ENCODE results near the gene EVPL.

Gene EVPL

DNA sequence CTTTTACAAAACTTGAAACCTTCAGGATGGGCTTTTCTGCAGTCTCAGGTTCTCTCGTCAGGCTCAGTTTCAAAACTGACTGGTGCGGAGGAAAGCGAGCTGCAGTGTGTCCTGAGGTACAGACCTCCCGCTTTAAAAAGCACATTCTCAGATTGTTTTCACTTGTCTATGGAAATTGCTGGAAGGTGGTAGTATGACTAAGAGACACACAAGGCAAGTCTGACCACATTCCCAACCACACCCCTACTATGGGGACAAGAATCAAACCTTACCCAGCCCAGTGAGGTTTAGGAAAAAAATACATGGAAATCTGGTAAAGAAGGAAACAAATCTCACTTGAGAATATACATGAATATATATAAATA is 27.0 kb upstream of the EVPL start:
- H3K9ac ChIP-seq (ENCODE audit: low read depth, low read length, poor library complexity, severe bottlenecking): no peak overlapping the region
- no peak overlapping the region for H3K4me2 ChIP-seq (ENCODE audit: low read depth, low read length, poor library complexity, severe bottlenecking)
- H3K9me3 ChIP-seq (ENCODE audit: insufficient read depth, low read depth, low read length): no peaks in the 10 kb centered on the region
- H4K20me1 ChIP-seq (ENCODE audit: insufficient read depth, low read length, poor library complexity, severe bottlenecking): no peaks in the 10 kb centered on the region
- H3K9me2 ChIP-seq (replicated peaks; ENCODE audit: low read depth, low read length): no peaks in the 10 kb centered on the region
- TF ChIP-seq, protein P1, sequence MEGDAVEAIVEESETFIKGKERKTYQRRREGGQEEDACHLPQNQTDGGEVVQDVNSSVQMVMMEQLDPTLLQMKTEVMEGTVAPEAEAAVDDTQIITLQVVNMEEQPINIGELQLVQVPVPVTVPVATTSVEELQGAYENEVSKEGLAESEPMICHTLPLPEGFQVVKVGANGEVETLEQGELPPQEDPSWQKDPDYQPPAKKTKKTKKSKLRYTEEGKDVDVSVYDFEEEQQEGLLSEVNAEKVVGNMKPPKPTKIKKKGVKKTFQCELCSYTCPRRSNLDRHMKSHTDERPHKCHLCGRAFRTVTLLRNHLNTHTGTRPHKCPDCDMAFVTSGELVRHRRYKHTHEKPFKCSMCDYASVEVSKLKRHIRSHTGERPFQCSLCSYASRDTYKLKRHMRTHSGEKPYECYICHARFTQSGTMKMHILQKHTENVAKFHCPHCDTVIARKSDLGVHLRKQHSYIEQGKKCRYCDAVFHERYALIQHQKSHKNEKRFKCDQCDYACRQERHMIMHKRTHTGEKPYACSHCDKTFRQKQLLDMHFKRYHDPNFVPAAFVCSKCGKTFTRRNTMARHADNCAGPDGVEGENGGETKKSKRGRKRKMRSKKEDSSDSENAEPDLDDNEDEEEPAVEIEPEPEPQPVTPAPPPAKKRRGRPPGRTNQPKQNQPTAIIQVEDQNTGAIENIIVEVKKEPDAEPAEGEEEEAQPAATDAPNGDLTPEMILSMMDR (conservative IDR thresholded peaks at IDR 0.05; ENCODE audit: low read length): no peak
- H3F3A ChIP-seq (ENCODE audit: low read depth): no peaks in the 10 kb centered on the region
- 0 out of 2 replicates have a peak, but pooled peaks cover 6% of the 10 kb centered on the region for H3K79me2 ChIP-seq (ENCODE audit: insufficient read depth, low read length)
- peaks cover 54% of the 10 kb centered on the region for H3K36me3 ChIP-seq (ENCODE audit: insufficient read depth, low read length)
- H3K4me3 ChIP-seq (ENCODE audit: low read length, poor library complexity, severe bottlenecking): no peak overlapping the region
- H3K27me3 ChIP-seq (ENCODE audit: insufficient read depth, low read length, poor library complexity, severe bottlenecking): no peaks in the 10 kb centered on the region
- H3K4me1 ChIP-seq (ENCODE audit: insufficient read depth, low read length, poor library complexity, severe bottlenecking): no peaks in the 10 kb centered on the region
- no peak overlapping the region for H2AFZ ChIP-seq (ENCODE audit: low read length)

- no peak overlapping the region for H3K4me2 ChIP-seq (ENCODE audit: low read depth, low read length, poor library complexity, severe bottlenecking)
- no peaks in the 10 kb centered on the region for H3K9me3 ChIP-seq (ENCODE audit: insufficient read depth, low read depth, low read length)
- H2AFZ ChIP-seq (ENCODE audit: low read length): no peak overlapping the region
- H3K36me3 ChIP-seq (ENCODE audit: insufficient read depth, low read length): peaks cover 54% of the 10 kb centered on the region
- no peaks in the 10 kb centered on the region for H3K4me1 ChIP-seq (ENCODE audit: insufficient read depth, low read length, poor library complexity, severe bottlenecking)
- no peaks in the 10 kb centered on the region for H3F3A ChIP-seq (ENCODE audit: low read depth)
- H3K27me3 ChIP-seq (ENCODE audit: insufficient read depth, low read length, poor library complexity, severe bottlenecking): no peaks in the 10 kb centered on the region
- no peaks in the 10 kb centered on the region for H4K20me1 ChIP-seq (ENCODE audit: insufficient read depth, low read length, poor library complexity, severe bottlenecking)
- no peak overlapping the region for H3K9ac ChIP-seq (ENCODE audit: low read depth, low read length, poor library complexity, severe bottlenecking)
- 0 out of 2 replicates have a peak, but pooled peaks cover 6% of the 10 kb centered on the region for H3K79me2 ChIP-seq (ENCODE audit: insufficient read depth, low read length)
- no peak overlapping the region for H3K4me3 ChIP-seq (ENCODE audit: low read length, poor library complexity, severe bottlenecking)
- TF ChIP-seq EZH2phosphoT487 (IDR thresholded peaks at IDR 0.05; ENCODE audit: borderline replicate concordance): no peak
- TF ChIP-seq, protein P1 (conservative IDR thresholded peaks at IDR 0.05; ENCODE audit: low read length): no peak
- H3K9me2 ChIP-seq (replicated peaks; ENCODE audit: low read depth, low read length): no peaks in the 10 kb centered on the region
Observed at GRCh38 chr17:76053246-76054111, 26.4 kb upstream of the EVPL start.

DNA sequence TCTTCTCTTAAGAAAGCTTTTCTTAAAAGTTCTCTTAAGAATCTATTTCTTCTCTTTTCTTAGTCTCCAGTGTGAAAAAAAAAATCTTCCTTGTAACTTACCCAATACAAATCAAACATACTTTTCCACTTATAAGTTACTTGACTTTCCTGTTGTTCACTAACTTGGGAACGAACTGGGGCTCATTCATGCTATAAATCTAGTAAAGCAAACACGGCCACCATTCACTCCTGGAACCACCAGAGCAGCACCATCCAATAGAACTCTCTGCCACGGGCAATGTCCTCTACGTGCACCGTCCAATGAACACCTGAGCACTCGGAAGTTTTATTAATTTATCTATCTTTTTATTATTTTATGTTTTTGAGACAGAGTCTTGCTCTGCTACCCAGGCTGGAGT is 24.5 kb upstream of the EVPL start:
- H3K9ac ChIP-seq (ENCODE audit: low read depth, low read length, poor library complexity, severe bottlenecking): no peak overlapping the region

More for the DNA sequence above, 24.5 kb upstream of the EVPL start:
- H3K9me3 ChIP-seq (ENCODE audit: insufficient read depth, low read depth, low read length): no peaks in the 10 kb centered on the region
- no peak overlapping the region for H3K4me3 ChIP-seq (ENCODE audit: low read length, poor library complexity, severe bottlenecking)
- H4K20me1 ChIP-seq (ENCODE audit: insufficient read depth, low read length, poor library complexity, severe bottlenecking): no peaks in the 10 kb centered on the region
- no peaks in the 10 kb centered on the region for H3K27me3 ChIP-seq (ENCODE audit: insufficient read depth, low read length, poor library complexity, severe bottlenecking)
- no peaks in the 10 kb centered on the region for H3F3A ChIP-seq (ENCODE audit: low read depth)
- peaks cover 52% of the 10 kb centered on the region; the same call in 1 of the 2 replicates for H3K36me3 ChIP-seq (ENCODE audit: insufficient read depth, low read length)
- H3K4me2 ChIP-seq (ENCODE audit: low read depth, low read length, poor library complexity, severe bottlenecking): no peak overlapping the region
- 0 out of 2 replicates have a peak, but pooled peaks cover 6% of the 10 kb centered on the region for H3K79me2 ChIP-seq (ENCODE audit: insufficient read depth, low read length)
- TF ChIP-seq, protein P1 (conservative IDR thresholded peaks at IDR 0.05; ENCODE audit: low read length): no peak
- TF ChIP-seq EZH2phosphoT487 (IDR thresholded peaks at IDR 0.05; ENCODE audit: borderline replicate concordance): no peak
- H3K9me2 ChIP-seq (replicated peaks; ENCODE audit: low read depth, low read length): no peaks in the 10 kb centered on the region
- no peak overlapping the region for H2AFZ ChIP-seq (ENCODE audit: low read length)
- no peaks in the 10 kb centered on the region for H3K4me1 ChIP-seq (ENCODE audit: insufficient read depth, low read length, poor library complexity, severe bottlenecking)
